Measurements from ENCODE around the gene SND1. TPM values are rescaled to one million over a fixed set of nuclear protein-coding genes. Genes with fewer than 3 reads are reported as not detected.

Gene SND1
- total and polyA plus RNA-seq, 2 donors, result 55.1 to 104 TPM

DNA sequence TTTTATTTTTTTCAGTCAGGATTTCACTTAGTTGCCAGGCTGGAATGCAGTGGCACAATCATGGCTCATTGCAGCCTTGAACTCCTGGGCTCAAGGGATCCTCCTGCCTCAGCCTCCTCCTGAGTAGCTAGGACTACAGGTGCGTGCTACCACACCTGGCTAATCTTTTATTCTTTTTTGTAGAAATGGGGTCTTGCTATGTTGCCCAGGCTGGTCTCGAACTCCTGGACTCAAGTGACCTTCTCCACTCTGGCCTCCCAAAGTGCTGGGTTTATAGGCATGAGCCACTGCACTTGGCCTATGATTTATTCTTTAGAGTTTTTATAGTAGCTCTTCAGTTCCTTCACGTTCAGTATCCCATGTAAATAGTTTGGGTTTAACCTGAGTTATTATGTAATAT lies 5.5 kb downstream of the SND1 start:
- no peak overlapping the region for H3K4me3 ChIP-seq (ENCODE audit: low read length in 2 of 2)
- 99% methylated on average over 3 of the region's 3 CpGs for WGBS
- H3K27ac ChIP-seq (ENCODE audit: low read depth in 1 of 2, low read length in 1 of 2), result no peak overlapping the region
- H3K4me1 ChIP-seq (ENCODE audit: control insufficient read depth in 2 of 2, insufficient read depth in 2 of 2, low read length in 2 of 2), result peaks cover 12 to 15% of the 10 kb centered on the region in 2 donors
- no peaks in the 10 kb centered on the region for H3K27me3 ChIP-seq (ENCODE audit: control insufficient read depth in 2 of 2, insufficient read depth in 1 of 2, low read length in 1 of 2)
- H3K9me3 ChIP-seq (ENCODE audit: control insufficient read depth in 2 of 2, insufficient read depth in 1 of 2, low read length in 1 of 2), result no peaks in the 10 kb centered on the region
- DNase-seq (ENCODE audit: low read depth in 6 of 9, low spot score in 9 of 9), result no peak
- peaks cover 0 to 24% of the 10 kb centered on the region in 2 donors for H3K36me3 ChIP-seq (ENCODE audit: control insufficient read depth in 2 of 2, insufficient read depth in 2 of 2, low read length in 1 of 2)

DNA sequence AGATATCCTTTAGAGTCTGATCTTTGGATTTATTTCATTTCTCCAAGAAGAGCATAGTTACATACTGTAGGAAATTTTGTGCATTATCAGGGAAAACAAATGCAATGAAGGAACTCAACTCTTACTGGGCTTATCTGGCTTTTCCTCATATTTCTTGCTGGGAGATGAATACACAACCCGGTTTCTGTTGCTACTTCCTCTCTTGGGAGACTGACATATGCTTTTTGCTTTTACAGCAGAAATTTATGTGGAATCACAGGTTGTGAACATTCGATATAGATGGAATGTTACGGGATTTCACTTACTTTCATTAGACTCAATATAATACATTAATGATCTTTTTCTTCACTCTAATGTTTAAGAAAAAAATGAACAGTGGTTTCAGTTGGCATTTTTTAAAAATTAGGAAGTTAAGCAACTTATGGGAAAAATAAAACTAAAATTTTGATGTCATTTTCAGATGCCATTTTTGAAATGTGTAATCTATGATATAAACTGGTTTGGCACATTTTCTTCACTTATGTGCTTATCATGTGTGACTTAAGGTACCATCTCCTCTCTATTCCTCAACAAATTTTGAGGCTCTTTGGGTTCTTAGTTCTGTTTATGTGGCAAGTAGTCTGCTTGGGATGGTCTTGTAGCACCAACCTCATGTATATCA lies 7.1 kb downstream of the SND1 start:
- H3K27me3 ChIP-seq (ENCODE audit: control insufficient read depth in 2 of 2, insufficient read depth in 1 of 2, low read length in 1 of 2), result no peaks in the 10 kb centered on the region
- H3K9me3 ChIP-seq (ENCODE audit: control insufficient read depth in 2 of 2, insufficient read depth in 1 of 2, low read length in 1 of 2), result no peaks in the 10 kb centered on the region
- no peak overlapping the region for H3K27ac ChIP-seq (ENCODE audit: low read depth in 1 of 2, low read length in 1 of 2)
- no peak for DNase-seq (ENCODE audit: low read depth in 6 of 9, low spot score in 9 of 9)
- peaks cover 0 to 24% of the 10 kb centered on the region in 2 donors for H3K36me3 ChIP-seq (ENCODE audit: control insufficient read depth in 2 of 2, insufficient read depth in 2 of 2, low read length in 1 of 2)
- H3K4me1 ChIP-seq (ENCODE audit: control insufficient read depth in 2 of 2, insufficient read depth in 2 of 2, low read length in 2 of 2), result peaks cover 3 to 4% of the 10 kb centered on the region in 2 donors
- WGBS, result 83% methylated on average over 3 of the region's 3 CpGs
- H3K4me3 ChIP-seq (ENCODE audit: low read length in 2 of 2), result no peak overlapping the region

- no peaks in the 10 kb centered on the region for H3K27me3 ChIP-seq (ENCODE audit: control insufficient read depth in 2 of 2, insufficient read depth in 1 of 2, low read length in 1 of 2)
- H3K9me3 ChIP-seq (ENCODE audit: control insufficient read depth in 2 of 2, insufficient read depth in 1 of 2, low read length in 1 of 2), result no peaks in the 10 kb centered on the region
- H3K27ac ChIP-seq (ENCODE audit: low read depth in 1 of 2, low read length in 1 of 2), result no peak overlapping the region
- WGBS, result 97% methylated on average over 7 of the region's 7 CpGs
- peaks cover 0 to 17% of the 10 kb centered on the region in 2 donors for H3K36me3 ChIP-seq (ENCODE audit: control insufficient read depth in 2 of 2, insufficient read depth in 2 of 2, low read length in 1 of 2)
- H3K4me3 ChIP-seq (ENCODE audit: low read length in 2 of 2), result no peak overlapping the region
- no peak for DNase-seq (ENCODE audit: low read depth in 6 of 9, low spot score in 9 of 9)
- H3K4me1 ChIP-seq (ENCODE audit: control insufficient read depth in 2 of 2, insufficient read depth in 2 of 2, low read length in 2 of 2), result no peaks in the 10 kb centered on the region
Measured at GRCh38 chr7:127665922-127666321, 13.9 kb downstream of the SND1 start.

DNA sequence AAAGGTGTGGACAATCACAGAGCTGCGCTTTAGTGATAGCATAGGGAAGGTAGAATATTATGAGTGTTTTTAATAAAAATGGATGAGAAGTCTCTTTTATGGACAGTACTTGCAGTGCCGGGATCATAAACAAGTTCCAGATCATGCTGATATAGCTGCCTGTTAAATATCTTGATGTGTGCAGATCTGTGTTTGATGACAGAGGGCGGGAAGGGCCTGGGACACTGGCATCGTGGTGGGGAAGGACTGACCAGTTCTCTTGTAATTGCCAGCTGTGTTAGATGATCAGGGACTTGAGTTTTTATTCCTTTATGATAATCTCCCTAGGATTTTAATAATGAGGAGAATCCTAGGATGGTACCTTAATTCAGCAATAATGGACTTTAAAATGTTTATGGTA lies 14.6 kb downstream of the SND1 start:
- Histone ChIP-seq H3K27me3 (ENCODE audit: control insufficient read depth in 2 of 2, insufficient read depth in 1 of 2, low read length in 1 of 2) (no peaks in the 10 kb centered on the region), H3K4me3 (ENCODE audit: low read length in 2 of 2) (no peak overlapping the region), H3K4me1 (ENCODE audit: control insufficient read depth in 2 of 2, insufficient read depth in 2 of 2, low read length in 2 of 2) (no peaks in the 10 kb centered on the region), H3K9me3 (ENCODE audit: control insufficient read depth in 2 of 2, insufficient read depth in 1 of 2, low read length in 1 of 2) (no peaks in the 10 kb centered on the region), H3K36me3 (ENCODE audit: control insufficient read depth in 2 of 2, insufficient read depth in 2 of 2, low read length in 1 of 2) (peaks cover 0 to 11% of the 10 kb centered on the region in 2 donors), H3K27ac (ENCODE audit: low read depth in 1 of 2, low read length in 1 of 2) (no peak overlapping the region)
- WGBS, result 96% methylated on average over 4 of the region's 4 CpGs
- no peak for DNase-seq (ENCODE audit: low read depth in 6 of 9, low spot score in 9 of 9)

DNA sequence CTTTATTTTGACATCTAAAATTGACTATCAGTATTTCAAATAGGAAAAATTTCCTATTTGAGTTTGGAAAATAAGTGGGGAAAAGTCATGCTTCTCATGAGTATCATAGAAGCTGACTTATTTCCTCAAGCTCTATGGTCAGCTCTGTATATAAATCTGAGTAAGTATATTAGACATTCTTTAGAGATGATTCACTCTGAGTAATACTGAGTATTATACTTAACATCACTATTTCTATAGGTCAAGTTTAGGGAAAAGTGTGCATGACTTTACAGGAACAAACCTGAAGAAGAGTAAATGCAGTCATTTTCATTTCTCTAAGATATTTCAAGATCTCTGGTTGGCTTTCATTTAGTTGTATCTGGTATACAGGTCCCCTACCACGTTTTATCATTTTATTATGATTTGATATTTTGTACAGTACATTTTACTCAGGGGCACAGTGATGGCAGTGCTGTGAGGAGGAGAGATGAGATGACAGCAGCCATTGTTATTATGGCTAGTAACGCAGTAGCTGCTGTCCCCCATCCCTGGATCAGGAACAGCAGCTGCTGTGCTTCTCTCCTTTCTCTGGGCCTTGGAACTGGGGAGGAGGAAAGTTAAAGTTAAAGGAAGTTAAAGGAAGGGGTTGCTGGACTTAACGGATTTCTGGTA lies 15.2 kb downstream of the SND1 start:
- 96% methylated on average over 3 of the region's 3 CpGs for WGBS
- H3K36me3 ChIP-seq (ENCODE audit: control insufficient read depth in 2 of 2, insufficient read depth in 2 of 2, low read length in 1 of 2), result peaks cover 0 to 10% of the 10 kb centered on the region in 2 donors
- no peaks in the 10 kb centered on the region for H3K4me1 ChIP-seq (ENCODE audit: control insufficient read depth in 2 of 2, insufficient read depth in 2 of 2, low read length in 2 of 2)
- no peak overlapping the region for H3K27ac ChIP-seq (ENCODE audit: low read depth in 1 of 2, low read length in 1 of 2)
- H3K4me3 ChIP-seq (ENCODE audit: low read length in 2 of 2), result no peak overlapping the region
- no peaks in the 10 kb centered on the region for H3K9me3 ChIP-seq (ENCODE audit: control insufficient read depth in 2 of 2, insufficient read depth in 1 of 2, low read length in 1 of 2)
- no peak for DNase-seq (ENCODE audit: low read depth in 6 of 9, low spot score in 9 of 9)
- no peaks in the 10 kb centered on the region for H3K27me3 ChIP-seq (ENCODE audit: control insufficient read depth in 2 of 2, insufficient read depth in 1 of 2, low read length in 1 of 2)

DNA sequence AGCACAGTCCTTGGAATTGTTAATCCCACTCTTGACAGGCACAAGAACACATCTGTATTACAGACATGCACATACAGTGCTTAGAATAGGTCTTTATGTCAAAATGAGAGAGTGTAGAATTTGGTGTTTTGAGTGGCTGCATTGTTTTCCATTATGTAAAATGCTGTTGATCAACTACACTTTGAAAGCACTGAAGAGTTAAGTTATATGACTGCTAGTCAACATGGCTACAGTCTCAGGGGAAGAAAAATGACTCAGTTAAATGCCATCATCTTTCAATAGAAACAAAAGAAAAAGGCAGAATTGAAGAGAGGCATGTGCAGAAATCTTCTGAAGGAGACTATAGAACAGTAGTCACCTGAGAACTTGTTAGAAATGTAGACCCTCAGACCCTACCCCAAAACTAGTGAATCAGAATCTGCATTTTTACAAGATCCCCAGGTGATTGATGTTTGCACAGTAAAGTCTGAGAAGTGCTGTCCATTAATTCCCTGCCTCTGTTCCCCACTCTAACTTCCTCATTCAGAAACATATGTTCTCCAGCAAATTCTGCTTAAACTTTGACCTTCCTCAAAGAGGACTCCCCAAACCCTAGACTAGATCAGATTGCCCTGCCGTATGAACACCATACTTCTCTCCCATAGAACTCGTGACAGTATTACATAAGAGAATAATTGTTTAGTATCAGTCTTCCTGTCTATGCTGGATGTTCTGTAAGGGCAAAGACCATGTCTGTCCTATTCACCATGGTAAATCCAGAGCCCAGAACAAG lies 16.0 kb downstream of the SND1 start:
- Histone ChIP-seq H3K4me3 (ENCODE audit: low read length in 2 of 2) (no peak overlapping the region), H3K27ac (ENCODE audit: low read depth in 1 of 2, low read length in 1 of 2) (no peak overlapping the region), H3K4me1 (ENCODE audit: control insufficient read depth in 2 of 2, insufficient read depth in 2 of 2, low read length in 2 of 2) (no peaks in the 10 kb centered on the region), H3K36me3 (ENCODE audit: control insufficient read depth in 2 of 2, insufficient read depth in 2 of 2, low read length in 1 of 2) (peaks cover 0 to 10% of the 10 kb centered on the region in 2 donors), H3K27me3 (ENCODE audit: control insufficient read depth in 2 of 2, insufficient read depth in 1 of 2, low read length in 1 of 2) (no peaks in the 10 kb centered on the region), H3K9me3 (ENCODE audit: control insufficient read depth in 2 of 2, insufficient read depth in 1 of 2, low read length in 1 of 2) (no peaks in the 10 kb centered on the region)
- 97% methylated on average over 2 of the region's 2 CpGs for WGBS
- DNase-seq (ENCODE audit: low read depth in 6 of 9, low spot score in 9 of 9), result no peak

DNA sequence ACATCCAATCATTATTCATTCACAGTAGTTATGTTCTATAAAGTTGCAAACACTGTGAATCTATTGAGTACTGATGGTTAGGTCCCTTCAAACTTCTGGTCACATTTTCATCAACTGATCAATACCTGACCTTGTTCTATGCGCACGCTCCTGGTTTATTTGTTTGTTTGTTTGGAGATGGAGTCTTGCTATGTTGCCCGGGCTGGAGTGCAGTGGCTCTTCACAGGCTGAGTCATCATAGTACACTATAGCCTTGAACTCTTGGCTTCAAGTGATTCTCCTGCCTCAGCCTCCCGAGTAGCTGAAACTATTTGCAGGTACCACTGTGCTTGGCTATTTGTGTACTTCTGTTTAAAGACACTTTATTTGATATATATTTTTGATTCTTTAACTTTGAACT lies 19.3 kb downstream of the SND1 start:
- no peaks in the 10 kb centered on the region for H3K9me3 ChIP-seq (ENCODE audit: control insufficient read depth in 2 of 2, insufficient read depth in 1 of 2, low read length in 1 of 2)
- no peak overlapping the region for H3K27ac ChIP-seq (ENCODE audit: low read depth in 1 of 2, low read length in 1 of 2)
- H3K4me1 ChIP-seq (ENCODE audit: control insufficient read depth in 2 of 2, insufficient read depth in 2 of 2, low read length in 2 of 2), result no peaks in the 10 kb centered on the region
- DNase-seq (ENCODE audit: low read depth in 6 of 9, low spot score in 9 of 9), result no peak
- no peak overlapping the region for H3K4me3 ChIP-seq (ENCODE audit: low read length in 2 of 2)
- H3K27me3 ChIP-seq (ENCODE audit: control insufficient read depth in 2 of 2, insufficient read depth in 1 of 2, low read length in 1 of 2), result no peaks in the 10 kb centered on the region
- H3K36me3 ChIP-seq (ENCODE audit: control insufficient read depth in 2 of 2, insufficient read depth in 2 of 2, low read length in 1 of 2), result peaks cover 0 to 4% of the 10 kb centered on the region in 2 donors
- 89% methylated on average over 4 of the region's 4 CpGs for WGBS

DNA sequence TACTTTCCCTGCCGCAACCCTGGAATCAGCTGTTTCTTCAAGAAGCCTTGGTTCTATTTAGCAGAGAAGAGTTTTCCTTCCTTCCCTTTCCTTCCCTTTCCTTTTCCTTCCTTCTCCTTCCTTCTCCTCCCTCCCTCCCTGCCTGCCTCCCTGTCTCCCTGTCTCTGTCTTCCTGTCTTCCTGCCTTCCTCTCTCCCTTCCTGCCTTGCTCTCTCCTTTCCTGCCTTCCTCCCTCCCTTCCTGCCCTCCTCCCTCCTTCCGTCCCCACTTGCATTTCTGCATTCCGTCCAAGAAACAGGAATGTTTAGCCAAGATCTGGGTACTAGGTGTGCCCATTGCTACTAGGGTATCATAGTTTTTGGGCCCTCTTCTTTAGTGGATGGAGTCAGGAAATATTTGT lies 21.9 kb downstream of the SND1 start:
- H3K27ac ChIP-seq (ENCODE audit: low read depth in 1 of 2, low read length in 1 of 2), result no peak overlapping the region
- H3K36me3 ChIP-seq (ENCODE audit: control insufficient read depth in 2 of 2, insufficient read depth in 2 of 2, low read length in 1 of 2), result peaks cover 0 to 6% of the 10 kb centered on the region in 2 donors
- H3K9me3 ChIP-seq (ENCODE audit: control insufficient read depth in 2 of 2, insufficient read depth in 1 of 2, low read length in 1 of 2), result peaks cover 0 to 2% of the 10 kb centered on the region in 2 donors
- H3K27me3 ChIP-seq (ENCODE audit: control insufficient read depth in 2 of 2, insufficient read depth in 1 of 2, low read length in 1 of 2), result no peaks in the 10 kb centered on the region
- WGBS, result 93% methylated on average over 3 of the region's 3 CpGs
- no peaks in the 10 kb centered on the region for H3K4me1 ChIP-seq (ENCODE audit: control insufficient read depth in 2 of 2, insufficient read depth in 2 of 2, low read length in 2 of 2)
- no peak for DNase-seq (ENCODE audit: low read depth in 6 of 9, low spot score in 9 of 9)
- H3K4me3 ChIP-seq (ENCODE audit: low read length in 2 of 2), result no peak overlapping the region

DNA sequence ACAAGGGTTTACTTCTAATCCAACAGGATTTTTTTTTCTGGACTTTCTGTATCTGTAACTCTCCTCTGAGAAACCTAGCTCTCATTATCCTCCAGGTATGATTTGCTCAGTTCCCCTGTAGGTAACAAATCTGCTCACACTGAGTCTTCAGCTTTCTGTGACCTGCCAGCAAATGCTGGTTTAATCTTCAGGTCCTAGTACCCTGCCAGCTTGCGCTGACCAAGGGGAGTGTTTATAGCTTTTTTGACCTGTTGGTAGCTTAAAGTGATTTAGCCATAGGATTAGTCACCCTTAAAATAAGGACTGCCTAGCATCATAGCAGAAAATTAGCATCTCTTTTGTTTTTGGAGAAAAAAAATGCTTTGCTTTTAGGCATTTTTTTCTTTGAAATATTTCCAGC lies 22.4 kb downstream of the SND1 start:
- Histone ChIP-seq H3K27me3 (ENCODE audit: control insufficient read depth in 2 of 2, insufficient read depth in 1 of 2, low read length in 1 of 2) (no peaks in the 10 kb centered on the region), H3K4me1 (ENCODE audit: control insufficient read depth in 2 of 2, insufficient read depth in 2 of 2, low read length in 2 of 2) (no peaks in the 10 kb centered on the region), H3K4me3 (ENCODE audit: low read length in 2 of 2) (no peak overlapping the region), H3K9me3 (ENCODE audit: control insufficient read depth in 2 of 2, insufficient read depth in 1 of 2, low read length in 1 of 2) (peaks cover 0 to 4% of the 10 kb centered on the region in 2 donors), H3K27ac (ENCODE audit: low read depth in 1 of 2, low read length in 1 of 2) (no peak overlapping the region), H3K36me3 (ENCODE audit: control insufficient read depth in 2 of 2, insufficient read depth in 2 of 2, low read length in 1 of 2) (peaks cover 0 to 9% of the 10 kb centered on the region in 2 donors)
- 100% methylated on average over 1 of the region's 1 CpG for WGBS
- no peak for DNase-seq (ENCODE audit: low read depth in 6 of 9, low spot score in 9 of 9)

All from thymus (tissue), 11 donors.